SK-N-SH treated with all-trans-retinoic acid at 6 μM for 48 hours (cell line): ENCODE measurements around the gene THRB.

ENCODE experiments used
- BACH2 ChIP-seq: fragments of 250-450 bp; sonication (Bioruptor Pico); IDR thresholded peaks from 2 replicates; pipeline ENCODE4 v1.9.0; 2021; ENCODE audit warnings: mild to moderate bottlenecking, borderline replicate concordance
- ESRRG ChIP-seq: fragments of 250-450 bp; sonication (Bioruptor Pico); IDR thresholded peaks from 2 replicates; pipeline ENCODE4 v1.6.1; 2021; ENCODE audit warnings: mild to moderate bottlenecking
- ISL1 ChIP-seq: fragments of 250-450 bp; sonication (Bioruptor Pico); IDR thresholded peaks from 2 replicates; pipeline ENCODE4 v2.1.2; 2022; ENCODE audit warnings: mild to moderate bottlenecking, moderate library complexity
- TCF4 ChIP-seq: fragments of 250-450 bp; sonication (Bioruptor Pico); IDR thresholded peaks from 2 replicates; pipeline ENCODE4 v1.8.0; 2021; ENCODE audit warnings: mild to moderate bottlenecking, moderate library complexity, borderline replicate concordance
- ZFP3 ChIP-seq: fragments of 250-450 bp; sonication (Bioruptor Pico); IDR thresholded peaks from 2 replicates; pipeline ENCODE4 v1.5.0; 2020; ENCODE audit warnings: mild to moderate bottlenecking, moderate library complexity
- ZFP30 ChIP-seq: fragments of 450-650 bp; formaldehyde crosslinking; IDR thresholded peaks from 2 replicates; pipeline ENCODE4 v1.5.0; 2022; ENCODE audit warnings: mild to moderate bottlenecking, moderate library complexity
- ZNF565 ChIP-seq: fragments of 450-650 bp; formaldehyde crosslinking; conservative IDR thresholded peaks from 2 replicates; pipeline ENCODE4 v1.5.0; 2020; ENCODE audit warnings: low read depth, mild to moderate bottlenecking, moderate library complexity
- ZNF8 ChIP-seq: fragments of 450-650 bp; formaldehyde crosslinking; IDR thresholded peaks from 2 replicates; pipeline ENCODE4 v1.5.0; 2020; ENCODE audit warnings: mild to moderate bottlenecking, moderate library complexity
- TF ChIP-seq, protein P1 (sequence below): fragments of 250-450 bp; sonication (Bioruptor Pico); IDR thresholded peaks from 2 replicates; pipeline ENCODE4 v1.8.0; 2020; ENCODE audit warnings: mild to moderate bottlenecking, moderate library complexity, borderline replicate concordance
- TF ChIP-seq, protein P2 (sequence below): fragments of 250-450 bp; sonication (Bioruptor Pico); IDR thresholded peaks from 2 replicates; pipeline ENCODE4 v1.5.1; 2020; ENCODE audit warnings: low read depth, mild to moderate bottlenecking, moderate library complexity

DNA sequence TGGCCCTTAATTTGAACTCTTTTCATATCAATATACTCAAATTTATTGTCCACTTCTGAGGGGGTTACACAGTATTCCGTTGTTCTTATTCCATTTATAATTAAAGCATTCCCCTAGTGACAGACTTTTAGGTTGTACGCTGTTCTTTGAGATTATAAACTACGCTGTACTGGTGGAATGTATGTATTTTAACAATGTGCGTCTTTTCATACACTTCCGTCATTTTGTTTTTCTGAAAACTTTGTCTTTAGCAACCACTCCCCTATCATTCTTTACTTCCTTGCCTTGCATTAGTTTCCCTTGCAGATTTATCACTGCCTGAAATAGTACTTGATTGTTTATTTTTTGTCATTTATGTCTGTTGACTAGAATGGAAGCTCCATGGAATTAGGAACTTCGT, 137.0 kb downstream of the THRB start:
- no peak for TF ChIP-seq ZNF565 (CRISPR knock-in tag)
- TF ChIP-seq ZFP30: no peak
- no peak for TF ChIP-seq ISL1 (CRISPR knock-in tag)
- no peak for TF ChIP-seq TCF4 (CRISPR knock-in tag)
- TF ChIP-seq BACH2: no peak
- no peak for TF ChIP-seq ESRRG (CRISPR knock-in tag)
- TF ChIP-seq, protein P1, sequence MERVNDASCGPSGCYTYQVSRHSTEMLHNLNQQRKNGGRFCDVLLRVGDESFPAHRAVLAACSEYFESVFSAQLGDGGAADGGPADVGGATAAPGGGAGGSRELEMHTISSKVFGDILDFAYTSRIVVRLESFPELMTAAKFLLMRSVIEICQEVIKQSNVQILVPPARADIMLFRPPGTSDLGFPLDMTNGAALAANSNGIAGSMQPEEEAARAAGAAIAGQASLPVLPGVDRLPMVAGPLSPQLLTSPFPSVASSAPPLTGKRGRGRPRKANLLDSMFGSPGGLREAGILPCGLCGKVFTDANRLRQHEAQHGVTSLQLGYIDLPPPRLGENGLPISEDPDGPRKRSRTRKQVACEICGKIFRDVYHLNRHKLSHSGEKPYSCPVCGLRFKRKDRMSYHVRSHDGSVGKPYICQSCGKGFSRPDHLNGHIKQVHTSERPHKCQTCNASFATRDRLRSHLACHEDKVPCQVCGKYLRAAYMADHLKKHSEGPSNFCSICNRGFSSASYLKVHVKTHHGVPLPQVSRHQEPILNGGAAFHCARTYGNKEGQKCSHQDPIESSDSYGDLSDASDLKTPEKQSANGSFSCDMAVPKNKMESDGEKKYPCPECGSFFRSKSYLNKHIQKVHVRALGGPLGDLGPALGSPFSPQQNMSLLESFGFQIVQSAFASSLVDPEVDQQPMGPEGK (CRISPR knock-in tag): no peak
- TF ChIP-seq, protein P2, sequence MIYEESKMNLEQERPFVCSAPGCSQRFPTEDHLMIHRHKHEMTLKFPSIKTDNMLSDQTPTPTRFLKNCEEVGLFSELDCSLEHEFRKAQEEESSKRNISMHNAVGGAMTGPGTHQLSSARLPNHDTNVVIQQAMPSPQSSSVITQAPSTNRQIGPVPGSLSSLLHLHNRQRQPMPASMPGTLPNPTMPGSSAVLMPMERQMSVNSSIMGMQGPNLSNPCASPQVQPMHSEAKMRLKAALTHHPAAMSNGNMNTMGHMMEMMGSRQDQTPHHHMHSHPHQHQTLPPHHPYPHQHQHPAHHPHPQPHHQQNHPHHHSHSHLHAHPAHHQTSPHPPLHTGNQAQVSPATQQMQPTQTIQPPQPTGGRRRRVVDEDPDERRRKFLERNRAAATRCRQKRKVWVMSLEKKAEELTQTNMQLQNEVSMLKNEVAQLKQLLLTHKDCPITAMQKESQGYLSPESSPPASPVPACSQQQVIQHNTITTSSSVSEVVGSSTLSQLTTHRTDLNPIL (CRISPR knock-in tag): no peak
- no peak for TF ChIP-seq ZNF8 (CRISPR knock-in tag)
- no peak for TF ChIP-seq ZFP3 (CRISPR knock-in tag)
